ENCODE measurements around the gene SNRPE. TPM values are rescaled to one million over a fixed set of nuclear protein-coding genes. Genes with fewer than 3 reads are reported as not detected.
A peak's percentile ranks its signal among the peaks of the same experiment; 100 is the strongest.

SNRPE gene
- total RNA-seq, 2 experiments from 2014 or later = 95.9 to 322 TPM

- ChIA-PET CTCF (ENCODE audit: unreplicated experiment) (no interaction called here), POLR2A (interaction anchor here (0.9 to 1.2 kb wide), 4 partner anchors 11 to 60 kb away, joined by 3 to 5 read pairs (median 4); no protein-coding TSS in a partner anchor)
- TF ChIP-seq CTCF (conservative IDR thresholded peaks at IDR 0.05; ENCODE audit: low read length) (peak; percentile 33; the same call in 1 of the 2 replicates), EZH2phosphoT487 (IDR thresholded peaks at IDR 0.05; ENCODE audit: borderline replicate concordance, low read depth, low read length) (no peak)
- Histone ChIP-seq H3K4me3 (ENCODE audit: low read depth, low read length, poor library complexity, severe bottlenecking) (no peak overlapping the region), H3K4me2 (ENCODE audit: low read length) (no peak overlapping the region), H3K36me3 (ENCODE audit: insufficient read depth, low read length) (peaks cover 100% of the 10 kb centered on the region), H2AFZ (ENCODE audit: low read length) (no peak overlapping the region), H3K79me2 (ENCODE audit: insufficient read depth, low read depth, low read length) (no peaks in the 10 kb centered on the region), H3K4me1 (ENCODE audit: insufficient read depth, low read length, poor library complexity, severe bottlenecking) (no peaks in the 10 kb centered on the region), H3K27ac (ENCODE audit: low read depth, low read length, poor library complexity, severe bottlenecking) (no peak overlapping the region), H3K9me3 (ENCODE audit: low read length) (no peaks in the 10 kb centered on the region), H4K20me1 (ENCODE audit: insufficient read depth, low read length) (no peaks in the 10 kb centered on the region), H3K9me2 (ENCODE audit: insufficient read depth, low read length) (no peaks in the 10 kb centered on the region)
- intact Hi-C loops (cut with micrococcal nuclease; ENCODE audit: unreplicated experiment) = no loop called here
- DNase-seq (ENCODE audit: low spot score) = no peak
- BruUV-seq (replicated peaks) = TSS peak; percentile 26
Observed at GRCh38 chr1:203835476-203835875, 25.9 kb upstream of the SNRPE start.

GRCh38 chr1:203839081-203839480 lies 22.3 kb upstream of the SNRPE start:
- no TSS peak for BruUV-seq (replicated peaks)
- TF ChIP-seq EZH2phosphoT487 (IDR thresholded peaks at IDR 0.05; ENCODE audit: borderline replicate concordance, low read depth, low read length) = no peak
- no peak for TF ChIP-seq CTCF (conservative IDR thresholded peaks at IDR 0.05; ENCODE audit: low read length)
- Histone ChIP-seq H3K36me3 (ENCODE audit: insufficient read depth, low read length) (peaks cover 93% of the 10 kb centered on the region), H4K20me1 (ENCODE audit: insufficient read depth, low read length) (no peaks in the 10 kb centered on the region), H2AFZ (ENCODE audit: low read length) (no peak overlapping the region), H3K27ac (ENCODE audit: low read depth, low read length, poor library complexity, severe bottlenecking) (no peak overlapping the region), H3K79me2 (ENCODE audit: insufficient read depth, low read depth, low read length) (no peaks in the 10 kb centered on the region; the same call in 1 of the 2 replicates), H3K9me2 (ENCODE audit: insufficient read depth, low read length) (no peaks in the 10 kb centered on the region), H3K4me2 (ENCODE audit: low read length) (no peak overlapping the region), H3K9me3 (ENCODE audit: low read length) (no peaks in the 10 kb centered on the region), H3K4me3 (ENCODE audit: low read depth, low read length, poor library complexity, severe bottlenecking) (no peak overlapping the region), H3K4me1 (ENCODE audit: insufficient read depth, low read length, poor library complexity, severe bottlenecking) (no peaks in the 10 kb centered on the region)
- POLR2A ChIA-PET = interaction anchor here (0.7 kb wide), 1 partner anchor 12 kb away, joined by 4 read pairs; no protein-coding TSS in a partner anchor
- intact Hi-C loops (cut with micrococcal nuclease; ENCODE audit: unreplicated experiment) = no loop called here
- CTCF ChIA-PET (ENCODE audit: unreplicated experiment) = no interaction called here
- no peak for DNase-seq (ENCODE audit: low spot score)

- Histone ChIP-seq H2AFZ (ENCODE audit: low read length) (no peak overlapping the region), H3K79me2 (ENCODE audit: insufficient read depth, low read depth, low read length) (no peaks in the 10 kb centered on the region; the same call in 1 of the 2 replicates), H3K4me1 (ENCODE audit: insufficient read depth, low read length, poor library complexity, severe bottlenecking) (no peaks in the 10 kb centered on the region), H3K36me3 (ENCODE audit: insufficient read depth, low read length) (peaks cover 93% of the 10 kb centered on the region), H3K9me3 (ENCODE audit: low read length) (no peaks in the 10 kb centered on the region), H3K9me2 (ENCODE audit: insufficient read depth, low read length) (no peaks in the 10 kb centered on the region), H3K27ac (ENCODE audit: low read depth, low read length, poor library complexity, severe bottlenecking) (no peak overlapping the region), H3K4me2 (ENCODE audit: low read length) (no peak overlapping the region), H3K4me3 (ENCODE audit: low read depth, low read length, poor library complexity, severe bottlenecking) (no peak overlapping the region), H4K20me1 (ENCODE audit: insufficient read depth, low read length) (no peaks in the 10 kb centered on the region)
- no TSS peak for BruUV-seq (replicated peaks)
- ChIA-PET CTCF (ENCODE audit: unreplicated experiment) (no interaction called here), POLR2A (interaction anchor here (0.6 to 0.9 kb wide), 2 partner anchors 9 to 55 kb away, joined by 3 read pairs; no protein-coding TSS in a partner anchor)
- intact Hi-C loops (cut with micrococcal nuclease; ENCODE audit: unreplicated experiment) = no loop called here
- DNase-seq (ENCODE audit: low spot score) = no peak
- TF ChIP-seq CTCF (conservative IDR thresholded peaks at IDR 0.05; ENCODE audit: low read length) (no peak), EZH2phosphoT487 (IDR thresholded peaks at IDR 0.05; ENCODE audit: borderline replicate concordance, low read depth, low read length) (no peak)
Observed at GRCh38 chr1:203840208-203840808, 21.1 kb upstream of the SNRPE start.
